Measurements from ENCODE around the gene PEX26.
"Not testable (repeated sequence)": the region's sequence is repeated elsewhere in the genome, so short reads cannot be mapped to it uniquely, and the experiment has no call there.

GRCh38 chr22:18141004-18141403, 63.2 kb downstream of the PEX26 start:
- not testable (repeated sequence) for TF ChIP-seq CTCF (conservative IDR thresholded peaks at IDR 0.05 in 1 of 2, IDR thresholded peaks at IDR 0.05 in 1 of 2; ENCODE audit: low read depth in 1 of 2, low read length in 2 of 2); EZH2 (IDR thresholded peaks at IDR 0.05; ENCODE audit: low read length, missing control alignments)
